OCI-M1 (cell line): ENCODE measurements around the gene SYNDIG1.

ENCODE experiments used
- DNase-seq: peaks from one replicate; lab custom pipeline; 2025; lab: John Stamatoyannopoulos, UW

SYNDIG1 gene

GRCh38 chr20:24585796-24586522 lies 116.5 kb downstream of the SYNDIG1 start:
- DNase-seq = no peak

- DNase-seq = no peak
Measured at GRCh38 chr20:24586523-24586840, 117.1 kb downstream of the SYNDIG1 start.

GRCh38 chr20:24587384-24588046 lies 118.1 kb downstream of the SYNDIG1 start:
- no peak for DNase-seq

- no peak for DNase-seq
Measured at GRCh38 chr20:24588047-24588635, 118.7 kb downstream of the SYNDIG1 start.

GRCh38 chr20:24588725-24589340 lies 119.4 kb downstream of the SYNDIG1 start:
- no peak for DNase-seq

GRCh38 chr20:24589381-24589780 lies 120.0 kb downstream of the SYNDIG1 start:
- DNase-seq = no peak

- no peak for DNase-seq
Measured at GRCh38 chr20:24589815-24590177, 120.4 kb downstream of the SYNDIG1 start.

GRCh38 chr20:24590178-24590982 lies 121.0 kb downstream of the SYNDIG1 start:
- no peak for DNase-seq

GRCh38 chr20:24597051-24597450 lies 127.6 kb downstream of the SYNDIG1 start:
- DNase-seq = no peak

- DNase-seq = no peak
Measured at GRCh38 chr20:24598346-24598745, 128.9 kb downstream of the SYNDIG1 start.

GRCh38 chr20:24598996-24599395 lies 129.6 kb downstream of the SYNDIG1 start:
- no peak for DNase-seq

GRCh38 chr20:24600012-24600411 lies 130.6 kb downstream of the SYNDIG1 start:
- DNase-seq = no peak

- no peak for DNase-seq
Measured at GRCh38 chr20:24603454-24603853, 134.0 kb downstream of the SYNDIG1 start.

- DNase-seq = no peak
Measured at GRCh38 chr20:24604966-24605665, 135.7 kb downstream of the SYNDIG1 start.

GRCh38 chr20:24605937-24606455 lies 136.6 kb downstream of the SYNDIG1 start:
- DNase-seq = no peak

- no peak for DNase-seq
Measured at GRCh38 chr20:24607402-24607801, 138.0 kb downstream of the SYNDIG1 start.

GRCh38 chr20:24608926-24609667 lies 139.7 kb downstream of the SYNDIG1 start:
- DNase-seq = no peak

- DNase-seq = no peak
Measured at GRCh38 chr20:24609757-24610156, 140.3 kb downstream of the SYNDIG1 start.

GRCh38 chr20:24610341-24611115 lies 141.1 kb downstream of the SYNDIG1 start:
- no peak for DNase-seq
